GM23248 (cell line): Measurements from ENCODE around the gene USP1. TPM values are rescaled to one million over a fixed set of nuclear protein-coding genes. Genes with fewer than 3 reads are reported as not detected.

Experiments
- DNase-seq: peaks from one replicate; pipeline ENCODE4 v3.0.0-alpha.2; 2015
- H2AFZ ChIP-seq: fragments of 200-600 bp; sonication (generic); 2 replicates; pipeline ENCODE4 v1.6.1; 2016; ENCODE audit warnings: antibody characterized with exemption
- H3F3A ChIP-seq: fragments of 200-600 bp; sonication (generic); 2 replicates; pipeline ENCODE4 v1.6.1; 2016; ENCODE audit warnings: mild to moderate bottlenecking, antibody characterized with exemption, mixed run types; ENCODE audit not compliant: insufficient read depth
- H3K27ac ChIP-seq: fragments of 200-600 bp; sonication (generic); 2 replicates; pipeline ENCODE4 v1.5.1; 2016; ENCODE audit warnings: mild to moderate bottlenecking
- H3K27me3 ChIP-seq: fragments of 200-600 bp; sonication (generic); replicated peaks from 2 replicates; pipeline ENCODE4 v1.6.1; 2016; ENCODE audit warnings: mild to moderate bottlenecking; ENCODE audit not compliant: insufficient read depth
- H3K36me3 ChIP-seq: fragments of 200-600 bp; sonication (generic); 2 replicates; pipeline ENCODE4 v1.6.1; 2016; ENCODE audit warnings: low read depth, mild to moderate bottlenecking
- H3K4me1 ChIP-seq: fragments of 200-600 bp; sonication (generic); 2 replicates; pipeline ENCODE4 v1.6.1; 2016; ENCODE audit warnings: mild to moderate bottlenecking; ENCODE audit not compliant: insufficient read depth
- H3K4me2 ChIP-seq: fragments of 200-600 bp; sonication (generic); one replicate; pipeline ENCODE4 v1.6.1; 2016; ENCODE audit warnings: mild to moderate bottlenecking; ENCODE audit not compliant: unreplicated experiment
- H3K4me3 ChIP-seq: fragments of 200-600 bp; sonication (generic); 2 replicates; pipeline ENCODE4 v1.5.1; 2016; ENCODE audit warnings: mild to moderate bottlenecking
- H3K79me2 ChIP-seq: fragments of 200-600 bp; sonication (generic); 2 replicates; pipeline ENCODE4 v1.6.1; 2016; ENCODE audit warnings: mild to moderate bottlenecking; ENCODE audit not compliant: insufficient read depth
- H3K9ac ChIP-seq: fragments of 200-600 bp; sonication (generic); 2 replicates; pipeline ENCODE4 v1.6.1; 2016; ENCODE audit warnings: mild to moderate bottlenecking
- H3K9me2 ChIP-seq: fragments of 200-600 bp; sonication (generic); 2 replicates; pipeline ENCODE4 v1.6.1; 2016; ENCODE audit warnings: mixed run types, mild to moderate bottlenecking, moderate library complexity; ENCODE audit not compliant: insufficient read depth
- H3K9me3 ChIP-seq: fragments of 200-600 bp; sonication (generic); one replicate; pipeline ENCODE4 v1.6.1; 2017; ENCODE audit warnings: low read depth
- H4K20me1 ChIP-seq: fragments of 200-600 bp; sonication (generic); 2 replicates; pipeline ENCODE4 v1.6.0; 2016; ENCODE audit not compliant: insufficient read depth
- EZH2 ChIP-seq: fragments of 200-600 bp; sonication (generic); IDR thresholded peaks from 2 replicates; pipeline ENCODE4 v1.6.1; 2018; ENCODE audit warnings: antibody characterized with exemption, mild to moderate bottlenecking; ENCODE audit not compliant: insufficient read depth, poor library complexity, severe bottlenecking
- EZH2phosphoT487 ChIP-seq: fragments of 200-600 bp; sonication (generic); IDR thresholded peaks from 2 replicates; pipeline ENCODE4 v1.6.1; 2018; ENCODE audit warnings: antibody characterized with exemption, moderate library complexity, mild to moderate bottlenecking, low read depth; ENCODE audit not compliant: insufficient read depth
- WGBS, 2 experiments: methylation state at CpG; one replicate each; pipeline ENCODE4 v1.1.6; 2015 to 2017; ENCODE audit warnings: low lambda C conversion rate in 2 of 2, low coverage in 1 of 2; ENCODE audit errors: missing lambda C conversion rate in 2 of 2; 5-methylcytosine and 5-hydroxymethylcytosine counted together
- in situ Hi-C: fragments of 300-500 bp; cut with MboI; formaldehyde crosslinking; loops from 2 replicates; pipeline ENCODE4 v1.15.0; 2020
- polyA plus RNA-seq: library from polyadenylated mRNA; unstranded; fragments of >200 nt; fragmentation: Nextera tagmentation; extraction: Ambion mirVana; gene quantifications from 2 replicates; pipeline ENCODE4 v1.2.1, GENCODE V29; 2016
- total RNA-seq: library from RNA; depleted of rRNA; stranded (reverse); fragments of >200 nt; shearing (Covaris generic); gene quantifications from 2 replicates; pipeline ENCODE4 v1.2.3, GENCODE V29; 2014

The USP1 gene
- total and polyA plus RNA-seq, 2 experiments from 2014 or later: 22.8 to 27.8 TPM

DNA sequence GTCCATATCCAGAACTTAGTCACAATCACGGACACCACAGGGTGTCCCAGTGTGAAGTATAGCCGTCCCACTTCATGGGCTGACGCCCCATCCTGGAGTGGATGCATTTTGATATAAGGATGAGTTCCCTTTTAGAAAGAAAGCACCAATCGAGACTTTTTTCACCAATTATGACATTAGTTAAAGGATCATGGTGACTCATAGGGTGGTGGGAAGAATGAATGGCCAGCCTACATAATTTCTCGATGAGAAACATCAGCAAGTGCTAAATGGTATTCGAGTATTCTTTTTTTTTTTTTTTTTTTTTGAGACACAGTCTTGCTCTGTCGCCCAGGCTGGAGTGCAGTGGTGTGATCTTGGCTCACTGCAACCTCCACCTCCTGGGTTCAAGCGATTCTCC lies 38.5 kb upstream of the USP1 start:
- no peaks in the 10 kb centered on the region for H3K9me3 ChIP-seq
- no peaks in the 10 kb centered on the region for H3K9me2 ChIP-seq
- H3K4me1 ChIP-seq: no peaks in the 10 kb centered on the region; the same call in 1 of the 2 replicates
- H2AFZ ChIP-seq: no peak overlapping the region
- peak; percentile 95 for DNase-seq
- WGBS, 2 experiments: 38 to 41% methylated on average over 8 of the region's 8 CpGs
- in situ Hi-C loops: no loop called here
- H4K20me1 ChIP-seq: no peaks in the 10 kb centered on the region
- no peaks in the 10 kb centered on the region for H3F3A ChIP-seq
- no peak overlapping the region for H3K27ac ChIP-seq
- no peaks in the 10 kb centered on the region for H3K79me2 ChIP-seq
- H3K4me3 ChIP-seq: no peak overlapping the region
- no peak overlapping the region for H3K9ac ChIP-seq
- no peaks in the 10 kb centered on the region for H3K27me3 ChIP-seq
- TF ChIP-seq EZH2phosphoT487 (no peak), EZH2 (no peak)
- no peaks in the 10 kb centered on the region for H3K36me3 ChIP-seq
- H3K4me2 ChIP-seq: no peak overlapping the region

DNA sequence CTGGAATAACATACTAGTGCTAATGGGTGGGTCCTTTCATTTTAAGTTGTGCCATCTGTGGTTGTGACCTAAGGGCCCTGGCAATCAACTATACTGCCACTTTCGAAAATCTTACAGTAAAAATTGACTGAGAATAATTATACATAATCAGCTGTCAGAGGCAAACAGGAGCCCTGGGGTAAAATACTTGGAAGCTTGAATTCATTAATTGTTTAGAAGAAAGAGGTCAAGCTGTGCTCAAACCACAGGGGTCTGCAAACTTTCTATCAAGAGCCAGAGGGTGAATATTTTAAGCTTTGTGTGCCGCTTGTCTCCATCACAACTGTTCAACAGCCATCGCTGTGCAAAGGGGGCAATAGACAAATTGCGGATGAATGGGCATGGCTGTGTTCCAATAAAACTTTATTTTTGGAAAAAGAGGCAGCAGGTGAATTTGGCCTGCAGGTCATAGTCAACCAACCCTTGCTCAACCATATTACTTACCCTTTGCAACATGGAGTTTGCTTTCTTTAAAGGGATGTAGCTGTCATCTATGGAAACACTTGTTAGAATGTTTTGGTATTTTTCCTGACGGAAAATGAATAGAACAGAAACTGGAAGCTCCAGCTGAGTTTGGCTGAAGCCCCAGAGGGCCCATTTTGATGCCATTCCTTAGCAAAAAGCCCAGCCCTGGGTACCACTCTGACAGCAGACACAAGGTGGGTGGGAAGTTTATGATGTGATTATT lies 35.7 kb upstream of the USP1 start:
- no peak overlapping the region for H3K27ac ChIP-seq
- TF ChIP-seq EZH2: no peak
- no peak for TF ChIP-seq EZH2phosphoT487
- no peaks in the 10 kb centered on the region for H3K27me3 ChIP-seq
- H3K4me3 ChIP-seq: no peak overlapping the region
- 81 to 83% methylated on average over 5 of the region's 5 CpGs for WGBS, 2 experiments
- H3K79me2 ChIP-seq: no peaks in the 10 kb centered on the region
- no peak for DNase-seq
- in situ Hi-C loops: no loop called here
- no peaks in the 10 kb centered on the region for H3K9me3 ChIP-seq
- no peaks in the 10 kb centered on the region for H3F3A ChIP-seq
- no peaks in the 10 kb centered on the region; the same call in 1 of the 2 replicates for H3K4me1 ChIP-seq
- H3K9me2 ChIP-seq: no peaks in the 10 kb centered on the region
- no peaks in the 10 kb centered on the region for H4K20me1 ChIP-seq
- no peak overlapping the region for H3K4me2 ChIP-seq
- H3K9ac ChIP-seq: no peak overlapping the region
- H3K36me3 ChIP-seq: no peaks in the 10 kb centered on the region
- no peak overlapping the region for H2AFZ ChIP-seq

DNA sequence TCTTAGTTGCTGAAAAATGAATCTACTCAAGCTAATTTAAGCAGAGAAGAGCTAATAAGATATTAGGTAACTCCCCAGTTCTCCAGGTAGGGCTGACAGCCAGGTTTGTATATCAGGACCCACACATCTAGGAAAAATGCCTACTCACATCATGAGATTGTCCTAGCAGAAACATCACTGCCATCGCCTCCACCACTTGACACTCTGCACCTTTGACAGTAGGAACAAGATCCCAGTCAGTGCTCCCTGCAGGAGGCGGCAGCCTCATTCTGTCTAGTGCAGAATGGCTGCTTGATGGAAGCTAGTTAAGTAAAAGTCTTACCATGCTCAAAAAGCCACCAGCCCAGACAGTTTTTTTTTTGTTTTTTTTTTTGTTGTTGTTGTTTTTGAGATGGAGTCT lies 31.6 kb upstream of the USP1 start:
- in situ Hi-C loops: loop anchor here (5.0 kb wide), 1 partner anchor 228 kb away; no protein-coding TSS in a partner anchor
- no peak for TF ChIP-seq EZH2phosphoT487
- 97% methylated on average over 2 of the region's 2 CpGs for WGBS, 2 experiments

DNA sequence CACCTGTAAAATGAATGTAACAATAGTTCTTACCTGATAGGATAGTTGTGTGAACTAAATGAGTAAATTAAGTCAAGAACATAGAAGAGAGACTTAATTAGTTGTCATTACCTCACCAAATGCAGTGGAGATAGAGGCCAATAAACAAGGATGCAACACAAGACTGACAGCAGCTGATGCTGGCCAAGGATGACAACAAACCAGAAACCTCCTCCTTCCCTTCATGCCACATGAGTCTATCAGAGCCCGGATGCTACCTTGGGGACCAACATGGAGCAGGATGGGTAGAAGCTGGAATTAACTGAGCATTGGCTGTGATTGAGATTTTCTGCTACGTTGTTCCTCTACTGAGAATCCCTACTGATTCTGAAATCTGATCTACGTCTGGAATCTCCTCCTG lies 30.3 kb upstream of the USP1 start:
- Histone ChIP-seq H3K36me3 (no peaks in the 10 kb centered on the region), H3K79me2 (no peaks in the 10 kb centered on the region), H3K27me3 (no peaks in the 10 kb centered on the region), H3K9ac (no peak overlapping the region), H2AFZ (no peak overlapping the region), H3K4me2 (no peak overlapping the region), H3K4me3 (no peak overlapping the region), H4K20me1 (no peaks in the 10 kb centered on the region), H3K9me3 (no peaks in the 10 kb centered on the region), H3K27ac (no peak overlapping the region), H3F3A (no peaks in the 10 kb centered on the region), H3K9me2 (no peaks in the 10 kb centered on the region), H3K4me1 (no peaks in the 10 kb centered on the region)
- 50 to 62% methylated on average over 3 of the region's 3 CpGs for WGBS, 2 experiments
- no peak for TF ChIP-seq EZH2
- TF ChIP-seq EZH2phosphoT487: no peak
- in situ Hi-C loops: loop anchor here (5.0 kb wide), 1 partner anchor 229 kb away; no protein-coding TSS in a partner anchor
- DNase-seq: no peak

More for the DNA sequence above, 31.6 kb upstream of the USP1 start:
- H3K4me2 ChIP-seq: no peak overlapping the region
- no peak for DNase-seq
- no peaks in the 10 kb centered on the region for H4K20me1 ChIP-seq
- no peaks in the 10 kb centered on the region for H3K27me3 ChIP-seq
- no peak overlapping the region for H3K4me3 ChIP-seq
- H2AFZ ChIP-seq: no peak overlapping the region
- no peaks in the 10 kb centered on the region for H3F3A ChIP-seq
- no peaks in the 10 kb centered on the region for H3K36me3 ChIP-seq
- no peaks in the 10 kb centered on the region for H3K9me2 ChIP-seq
- H3K4me1 ChIP-seq: no peaks in the 10 kb centered on the region
- H3K9me3 ChIP-seq: no peaks in the 10 kb centered on the region
- no peak overlapping the region for H3K9ac ChIP-seq
- H3K27ac ChIP-seq: no peak overlapping the region
- no peaks in the 10 kb centered on the region for H3K79me2 ChIP-seq
